ENCODE data around the gene C2orf42.

DNA sequence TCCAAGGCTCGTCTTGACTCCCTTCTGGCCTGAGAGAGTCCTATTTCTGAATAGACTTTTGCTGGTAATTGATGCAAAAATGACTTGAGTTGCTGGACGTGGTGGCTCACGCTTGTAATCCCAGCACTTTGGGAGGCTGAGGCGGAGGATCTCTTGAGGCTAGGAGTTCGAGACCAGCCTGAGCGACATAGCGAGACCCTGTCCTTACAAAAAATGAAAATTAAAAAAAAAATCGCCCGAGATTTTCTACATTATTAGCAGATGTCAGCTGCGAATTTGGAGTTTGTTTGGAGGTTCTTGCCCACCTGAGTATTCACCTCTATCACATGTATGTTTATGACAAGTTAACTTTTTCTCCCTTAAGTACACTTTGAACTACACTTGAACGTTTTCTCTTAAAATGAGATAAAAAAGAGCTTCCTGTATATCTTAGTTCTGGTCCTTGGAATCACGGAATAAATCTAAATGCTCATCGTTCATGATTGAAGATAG, 471 bp upstream of the C2orf42 start:
- TF ChIP-seq CTCF (conservative IDR thresholded peaks at IDR 0.05; ENCODE audit: low read depth, low read length) (no peak), POLR2A (IDR thresholded peaks at IDR 0.05; ENCODE audit: low read depth, low read length) (no peak), CHD1 (IDR thresholded peaks at IDR 0.05; ENCODE audit: low read depth, low read length) (no peak), MAZ (IDR thresholded peaks at IDR 0.05; ENCODE audit: borderline replicate concordance, low read depth, low read length) (no peak), RCOR1 (IDR thresholded peaks at IDR 0.05; ENCODE audit: insufficient replicate concordance, low read length) (no peak), RAD21 (IDR thresholded peaks at IDR 0.05; ENCODE audit: low read length) (no peak), FOS (IDR thresholded peaks at IDR 0.05; ENCODE audit: low read depth, low read length) (no peak)
- TF ChIP-seq, protein P1, sequence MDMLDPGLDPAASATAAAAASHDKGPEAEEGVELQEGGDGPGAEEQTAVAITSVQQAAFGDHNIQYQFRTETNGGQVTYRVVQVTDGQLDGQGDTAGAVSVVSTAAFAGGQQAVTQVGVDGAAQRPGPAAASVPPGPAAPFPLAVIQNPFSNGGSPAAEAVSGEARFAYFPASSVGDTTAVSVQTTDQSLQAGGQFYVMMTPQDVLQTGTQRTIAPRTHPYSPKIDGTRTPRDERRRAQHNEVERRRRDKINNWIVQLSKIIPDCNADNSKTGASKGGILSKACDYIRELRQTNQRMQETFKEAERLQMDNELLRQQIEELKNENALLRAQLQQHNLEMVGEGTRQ (IDR thresholded peaks at IDR 0.05; ENCODE audit: low read depth, low read length) = no peak
